Limb (tissue), 2 donors: Measurements from ENCODE around the gene SPATC1L.
A peak's percentile ranks its signal among the peaks of the same experiment; 100 is the strongest.

Experiments
- DNase-seq, 2 donors: peaks; one replicate each; pipeline ENCODE4 v3.0.0-alpha.2; 2016; ENCODE audit errors: extremely low spot score in 2 of 2

SPATC1L gene

GRCh38 chr21:46215436-46216131 lies 31.3 kb upstream of the SPATC1L start:
- peak in 1 of 2 donors; percentile 31 for DNase-seq

GRCh38 chr21:46214478-46215340 lies 30.4 kb upstream of the SPATC1L start:
- peak in 1 of 2 donors; percentile 21 for DNase-seq

GRCh38 chr21:46213620-46214286 lies 29.5 kb upstream of the SPATC1L start:
- peak in 1 of 2 donors; percentile 25 for DNase-seq

GRCh38 chr21:46212721-46213484 lies 28.6 kb upstream of the SPATC1L start:
- peak in 1 of 2 donors; percentile 9 for DNase-seq

- DNase-seq: peak in 1 of 2 donors; percentile 12
These were observed 27.8 kb upstream of the SPATC1L start for GRCh38 chr21:46211786-46212720.

GRCh38 chr21:46211376-46211775 lies 27.1 kb upstream of the SPATC1L start:
- no peak for DNase-seq

GRCh38 chr21:46210378-46211136 lies 26.3 kb upstream of the SPATC1L start:
- no peak for DNase-seq

- no peak for DNase-seq
These were observed 24.8 kb upstream of the SPATC1L start for GRCh38 chr21:46208761-46209721.

GRCh38 chr21:46207920-46208591 lies 23.8 kb upstream of the SPATC1L start:
- peak in 1 of 2 donors; percentile 32 for DNase-seq

- DNase-seq: no peak
These were observed 23.0 kb upstream of the SPATC1L start for GRCh38 chr21:46207006-46207919.

- no peak for DNase-seq
These were observed 22.1 kb upstream of the SPATC1L start for GRCh38 chr21:46206163-46207005.

- DNase-seq: peak in 1 of 2 donors; percentile 7
These were observed 21.5 kb upstream of the SPATC1L start for GRCh38 chr21:46205766-46206162.

GRCh38 chr21:46205166-46205565 lies 20.9 kb upstream of the SPATC1L start:
- DNase-seq: peak in 1 of 2 donors; percentile 5

- no peak for DNase-seq
These were observed 18.9 kb upstream of the SPATC1L start for GRCh38 chr21:46203203-46203600.

GRCh38 chr21:46202592-46203202 lies 18.4 kb upstream of the SPATC1L start:
- DNase-seq: no peak
